ENCODE measurements around the gene TMOD2.

TMOD2 gene

DNA sequence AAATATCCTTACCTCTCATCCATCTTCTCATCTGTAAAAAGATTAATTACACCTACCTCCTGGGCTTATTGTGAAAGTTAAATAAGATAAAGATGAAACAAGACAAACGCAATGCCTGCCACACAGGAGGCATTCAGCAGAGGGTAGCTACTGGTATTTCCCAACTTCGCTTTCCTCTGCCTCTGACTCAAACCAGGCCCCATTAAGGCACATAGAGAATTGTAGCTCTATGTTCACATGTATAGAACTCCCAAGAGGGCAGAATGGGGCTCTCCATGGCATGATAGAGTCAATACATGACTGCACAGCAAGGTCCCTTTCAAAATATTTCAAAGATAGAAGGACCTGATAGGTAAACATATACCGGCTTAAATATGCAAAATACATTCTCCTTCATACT lies 15.3 kb upstream of the TMOD2 start:
- no peak for DNase-seq

DNA sequence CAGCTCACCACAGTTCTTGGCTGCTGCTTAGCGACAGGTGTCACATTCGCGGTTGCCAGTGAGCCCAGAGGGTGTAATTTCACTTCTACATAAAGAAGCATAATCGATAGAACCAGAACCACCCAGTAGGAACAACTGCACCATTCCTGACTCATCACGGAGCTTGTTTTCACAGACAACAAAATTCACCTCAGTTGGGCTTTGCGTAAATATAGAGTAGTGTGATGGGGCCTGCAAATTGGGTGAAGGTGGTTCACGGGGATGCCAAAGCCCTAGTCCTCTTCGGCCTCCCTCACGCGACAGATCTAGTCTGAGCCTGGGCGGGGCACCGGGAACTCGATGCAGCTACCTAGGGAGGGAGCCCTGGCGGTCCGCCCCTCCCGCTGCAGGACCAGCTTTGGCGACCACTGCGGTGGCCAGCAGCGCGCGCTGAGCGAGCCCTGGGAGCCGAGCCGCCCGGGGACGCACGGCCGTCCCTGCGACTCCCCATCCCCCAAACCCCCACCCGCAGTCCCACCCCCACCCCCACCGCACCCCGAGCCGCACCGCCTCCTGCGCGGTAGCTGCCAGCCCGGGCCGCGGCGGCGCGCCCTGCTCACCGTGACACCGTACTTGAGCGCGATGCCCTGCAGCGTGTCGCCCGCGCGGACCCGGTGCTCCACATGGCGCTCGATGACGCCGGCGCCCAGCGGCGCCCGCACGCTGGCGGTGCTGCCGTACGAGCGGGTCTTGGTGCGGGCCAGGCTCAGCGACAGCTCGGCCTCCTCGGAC lies 14.5 kb upstream of the TMOD2 start:
- DNase-seq, result peak; percentile 88

DNA sequence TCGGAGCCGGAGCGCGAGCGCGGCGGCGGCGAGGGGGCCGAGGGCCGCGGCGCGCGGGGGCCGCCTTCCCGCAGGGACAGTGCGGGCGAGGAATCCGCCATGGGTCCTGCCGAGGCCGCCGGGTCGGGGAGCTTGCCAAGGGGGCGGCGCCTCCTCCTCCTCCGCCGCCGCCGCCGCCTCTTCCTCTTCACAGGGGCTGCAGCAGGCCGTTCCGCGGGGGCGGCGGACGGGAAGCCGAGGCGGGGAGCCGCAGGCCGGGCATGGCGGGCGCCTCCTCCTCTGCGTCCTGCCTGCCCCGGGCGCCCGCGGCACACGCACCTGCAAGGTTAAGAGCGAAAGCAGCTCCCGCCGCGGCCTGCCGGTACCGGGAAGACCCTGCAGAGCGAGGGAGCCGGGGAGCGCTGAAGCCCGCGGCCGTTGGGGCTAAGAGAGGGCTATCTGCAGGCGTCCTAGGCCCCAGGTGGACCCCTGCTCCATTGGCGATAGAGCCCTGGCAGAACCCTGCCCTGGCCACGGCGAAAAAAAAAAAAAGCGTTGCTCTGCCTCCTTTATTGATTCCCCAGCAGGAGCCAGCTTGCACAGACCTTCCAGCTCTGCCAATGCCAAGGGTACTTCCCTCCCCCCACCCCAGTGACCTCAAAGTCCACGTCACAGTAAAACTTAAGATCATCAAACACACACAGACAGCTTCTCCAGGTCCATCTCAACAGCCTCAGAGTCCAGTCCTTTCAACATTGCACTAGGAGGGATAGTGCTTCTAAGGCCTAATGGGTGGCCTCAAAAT lies 13.7 kb upstream of the TMOD2 start, which contains the start of gene LYSMD2:
Gene LYSMD2, minus strand, starts transcription at position 134 of the 784 bp plus-strand sequence. Its CDS starts 33 bp downstream, at position 101.
- DNase-seq, result no peak

- DNase-seq, result no peak
Observed at GRCh38 chr15:51738553-51738952, 12.8 kb upstream of the TMOD2 start.

DNA sequence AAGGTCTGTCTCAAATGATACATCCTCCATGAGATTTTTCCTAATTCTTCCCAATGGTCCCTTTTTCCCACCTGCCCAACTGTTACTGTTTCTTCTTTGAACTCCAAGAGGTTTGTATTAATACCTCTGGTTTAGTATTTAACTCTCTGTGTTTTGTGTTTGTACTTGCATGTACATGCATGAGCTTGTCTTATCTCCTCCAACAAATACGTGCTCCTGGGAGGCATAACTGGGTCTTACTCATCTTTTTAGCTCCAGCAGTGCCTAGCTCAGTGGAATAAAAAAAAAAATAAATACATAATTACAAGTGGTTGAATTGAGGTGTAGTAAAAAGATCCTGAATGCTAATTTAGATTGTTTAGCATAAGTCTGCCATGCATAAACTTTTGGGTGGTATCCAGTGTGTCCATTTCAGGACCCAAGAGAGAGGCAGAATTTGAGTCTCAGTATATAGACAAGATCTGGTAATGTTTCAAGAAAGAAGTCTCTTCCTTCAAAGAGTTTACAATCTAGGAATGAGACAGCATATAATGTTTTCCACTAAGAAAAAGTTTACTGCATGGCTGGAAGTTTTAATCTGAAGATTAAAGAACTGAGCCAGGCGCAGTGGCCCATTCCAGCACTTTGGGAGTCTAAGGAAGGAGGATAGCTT lies 12.2 kb upstream of the TMOD2 start:
- DNase-seq, result no peak

DNA sequence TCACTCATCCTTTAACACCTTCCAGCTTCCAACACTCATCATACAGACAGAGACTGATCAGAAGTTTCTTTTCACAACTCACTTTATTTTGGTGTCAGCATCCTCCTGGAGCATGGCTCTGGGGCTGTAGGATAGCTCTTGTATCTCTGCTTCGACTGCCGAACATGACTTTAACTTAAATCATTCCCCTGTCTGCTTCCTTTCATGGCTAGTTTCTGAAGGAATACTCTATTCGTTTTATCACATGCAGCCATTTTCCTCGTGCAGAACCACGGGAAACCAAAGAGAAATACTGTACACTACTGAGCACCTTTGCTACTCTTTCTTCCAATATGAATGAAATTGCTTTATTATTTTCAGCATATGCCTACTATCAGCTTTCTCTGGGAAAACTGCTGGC lies 2.1 kb upstream of the TMOD2 start:
- DNase-seq, result no peak

DNA sequence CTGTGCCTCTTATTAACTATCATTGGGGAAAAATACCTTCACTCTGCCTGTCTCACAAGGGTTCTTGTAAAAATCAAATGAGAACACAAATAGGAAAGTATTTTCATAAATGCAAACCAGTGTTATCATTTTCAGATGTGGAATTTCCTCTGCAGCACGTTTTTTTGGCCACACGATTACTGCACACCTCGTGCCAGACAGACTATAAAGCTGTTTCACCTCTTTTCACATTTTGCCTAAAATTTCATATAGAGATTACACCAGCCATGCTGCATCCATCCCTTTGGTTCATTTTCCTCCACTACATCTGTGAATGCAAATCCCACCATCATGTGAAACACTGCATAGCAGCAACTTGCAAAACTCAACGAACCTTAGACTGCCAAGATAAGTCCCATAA lies 1.2 kb upstream of the TMOD2 start:
- no peak for DNase-seq

GRCh38 chr15:51751697-51752683 lies 593 bp downstream of the TMOD2 start:
- peak; percentile 71 for DNase-seq

GRCh38 chr15:51752888-51753287 lies 1.5 kb downstream of the TMOD2 start:
- no peak for DNase-seq

GRCh38 chr15:51754267-51754666 lies 2.9 kb downstream of the TMOD2 start:
- DNase-seq, result no peak

- no peak for DNase-seq
Observed at GRCh38 chr15:51755790-51756189, 4.4 kb downstream of the TMOD2 start.

- no peak for DNase-seq
Observed at GRCh38 chr15:51756482-51756881, 5.1 kb downstream of the TMOD2 start.

GRCh38 chr15:51757450-51757849 lies 6.1 kb downstream of the TMOD2 start:
- DNase-seq, result no peak

- no peak for DNase-seq
Observed at GRCh38 chr15:51758645-51759044, 7.2 kb downstream of the TMOD2 start.

DNA sequence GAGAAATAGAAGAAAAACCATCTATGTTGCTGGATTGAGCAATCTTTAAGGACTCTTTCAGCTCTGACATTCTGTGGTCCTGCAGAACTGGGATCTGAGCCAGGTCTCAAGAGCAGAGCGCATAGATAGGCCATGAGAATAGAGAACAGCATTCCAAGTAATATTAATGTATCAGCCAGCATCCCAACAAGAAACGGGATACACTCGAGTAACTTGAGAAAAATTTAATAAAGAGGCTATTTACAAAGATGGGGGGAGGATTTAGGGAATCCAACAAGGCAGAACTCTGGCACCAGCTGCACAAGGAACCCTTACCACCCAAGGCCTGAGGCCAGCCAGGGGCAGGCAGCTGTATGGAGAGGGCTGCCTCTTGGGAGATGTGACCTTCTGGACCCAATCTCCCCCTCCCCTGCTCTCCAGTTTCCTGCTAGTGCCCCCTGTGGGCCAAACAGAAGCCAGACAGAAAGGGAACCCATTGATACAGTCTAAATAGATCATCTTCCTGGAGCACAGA lies 8.2 kb downstream of the TMOD2 start:
- no peak for DNase-seq

DNA sequence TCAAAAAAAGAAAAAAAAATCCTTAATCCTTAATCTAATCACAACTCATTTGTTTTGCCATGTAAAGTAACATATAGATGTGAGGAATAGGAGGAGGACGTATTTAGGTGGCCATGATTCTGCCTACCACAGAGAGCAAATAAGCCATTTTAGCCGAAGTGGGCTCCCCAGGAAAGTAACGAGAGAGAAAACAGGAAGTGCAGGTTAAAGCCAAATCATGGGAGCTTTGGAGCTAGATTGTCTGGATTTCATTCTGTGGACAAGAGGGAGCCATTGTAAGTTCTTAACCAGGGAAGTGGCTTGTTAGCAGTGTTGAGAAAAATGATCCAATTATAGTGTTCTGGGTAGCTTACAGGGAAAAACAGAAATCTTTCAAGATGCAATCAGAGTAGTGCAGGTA lies 9.4 kb downstream of the TMOD2 start:
- DNase-seq, result no peak

DNA sequence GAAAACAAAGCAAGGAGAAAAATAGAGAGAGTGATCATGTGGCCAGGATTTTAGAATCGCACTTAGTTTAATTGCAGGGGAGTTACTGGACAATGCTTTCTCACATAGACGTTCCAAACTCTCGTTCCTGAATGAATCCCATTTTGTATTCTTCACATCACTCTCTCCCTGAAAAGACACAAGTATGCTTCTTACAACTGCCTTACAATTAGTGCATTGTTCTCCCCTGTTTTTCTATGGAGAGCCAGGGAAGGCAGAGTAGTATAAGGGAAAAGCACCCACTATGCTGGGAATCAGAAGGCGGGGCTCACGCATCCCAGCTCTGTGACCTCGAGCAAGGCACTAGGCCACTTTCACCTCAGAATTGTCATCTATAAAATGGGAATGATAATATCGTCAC lies 14.4 kb downstream of the TMOD2 start:
- no peak for DNase-seq

- no peak for DNase-seq
Observed at GRCh38 chr15:51766341-51766740, 14.9 kb downstream of the TMOD2 start.

- peak; percentile 68 for DNase-seq
Observed at GRCh38 chr15:51768018-51768417, 16.6 kb downstream of the TMOD2 start.

DNA sequence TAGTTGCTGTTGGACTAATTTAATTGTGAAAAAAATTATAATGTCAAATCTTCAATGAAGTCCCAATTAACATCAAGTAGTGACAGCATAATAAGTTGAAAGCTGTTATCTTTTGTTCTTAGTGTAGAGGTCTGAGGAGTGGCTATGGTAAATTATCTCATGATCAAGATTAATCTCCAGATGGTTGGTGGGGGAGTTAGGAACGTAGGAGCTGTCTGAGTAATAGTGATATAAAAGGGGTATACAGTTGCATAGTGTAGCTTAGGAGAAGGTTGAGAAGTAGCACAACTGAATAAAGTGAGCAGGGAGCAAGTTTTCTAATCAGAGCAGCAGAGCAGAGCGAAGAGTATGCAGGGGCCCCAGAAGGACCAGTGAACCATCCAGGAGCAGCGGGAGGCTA lies 19.5 kb downstream of the TMOD2 start:
- DNase-seq, result no peak

- DNase-seq, result no peak
Observed at GRCh38 chr15:51771773-51772172, 20.4 kb downstream of the TMOD2 start.

DNA sequence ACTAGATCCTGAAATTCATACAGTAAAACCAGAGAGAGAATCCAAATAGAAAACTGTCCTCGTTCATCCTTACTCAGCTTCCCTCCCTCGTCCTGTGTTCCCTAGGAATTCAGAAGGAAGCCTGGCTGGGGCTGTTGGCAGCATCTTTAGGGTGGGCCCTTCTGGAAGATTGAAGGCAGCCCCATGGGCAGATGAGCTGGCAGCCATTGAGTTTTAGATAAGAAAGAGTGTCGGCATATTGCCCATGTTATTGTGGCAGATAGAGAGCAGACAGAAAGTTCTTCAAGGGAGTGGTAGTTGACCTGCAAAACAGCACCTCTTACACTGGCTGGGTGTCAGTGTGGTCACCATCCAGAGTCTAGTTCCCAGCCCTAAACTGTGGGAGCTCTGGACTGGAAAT lies 23.5 kb downstream of the TMOD2 start:
- DNase-seq, result no peak

Data from activated CD8-positive, alpha-beta memory T cell treated with anti-CD3 and anti-CD28 coated beads for 24 hours (primary cell).